ENCODE data around the gene TAS2R1.

Gene TAS2R1

GRCh38 chr5:9646843-9647242 is 16.7 kb upstream of the TAS2R1 start:
- H3K9ac ChIP-seq (ENCODE audit: low read length), result no peak overlapping the region
- H3K27me3 ChIP-seq (ENCODE audit: control insufficient read depth, insufficient read depth, low read length), result no peaks in the 10 kb centered on the region
- H3K4me3 ChIP-seq (ENCODE audit: low read length), result no peak overlapping the region
- H3K27ac ChIP-seq (ENCODE audit: low read length), result no peak overlapping the region
- no peaks in the 10 kb centered on the region for H3K4me1 ChIP-seq (ENCODE audit: control insufficient read depth, low read depth, low read length)
- no peaks in the 10 kb centered on the region for H3K9me3 ChIP-seq (ENCODE audit: control insufficient read depth, low read depth, low read length)
- no peaks in the 10 kb centered on the region for H3K36me3 ChIP-seq (ENCODE audit: control insufficient read depth, low read depth, low read length)

- H3K9me3 ChIP-seq (ENCODE audit: control insufficient read depth, low read depth, low read length), result no peaks in the 10 kb centered on the region
- no peaks in the 10 kb centered on the region for H3K27me3 ChIP-seq (ENCODE audit: control insufficient read depth, insufficient read depth, low read length)
- no peaks in the 10 kb centered on the region for H3K36me3 ChIP-seq (ENCODE audit: control insufficient read depth, low read depth, low read length)
- no peak overlapping the region for H3K4me3 ChIP-seq (ENCODE audit: low read length)
- no peak overlapping the region for H3K9ac ChIP-seq (ENCODE audit: low read length)
- H3K27ac ChIP-seq (ENCODE audit: low read length), result no peak overlapping the region
- H3K4me1 ChIP-seq (ENCODE audit: control insufficient read depth, low read depth, low read length), result no peaks in the 10 kb centered on the region
Observed at GRCh38 chr5:9644630-9645029, 14.5 kb upstream of the TAS2R1 start.

GRCh38 chr5:9642621-9643020 is 12.5 kb upstream of the TAS2R1 start:
- Histone ChIP-seq H3K4me3 (ENCODE audit: low read length) (no peak overlapping the region), H3K27me3 (ENCODE audit: control insufficient read depth, insufficient read depth, low read length) (no peaks in the 10 kb centered on the region), H3K27ac (ENCODE audit: low read length) (no peak overlapping the region), H3K4me1 (ENCODE audit: control insufficient read depth, low read depth, low read length) (no peaks in the 10 kb centered on the region), H3K36me3 (ENCODE audit: control insufficient read depth, low read depth, low read length) (no peaks in the 10 kb centered on the region), H3K9ac (ENCODE audit: low read length) (no peak overlapping the region), H3K9me3 (ENCODE audit: control insufficient read depth, low read depth, low read length) (no peaks in the 10 kb centered on the region)

GRCh38 chr5:9641806-9642355 is 11.7 kb upstream of the TAS2R1 start:
- H3K9me3 ChIP-seq (ENCODE audit: control insufficient read depth, low read depth, low read length), result no peaks in the 10 kb centered on the region
- H3K36me3 ChIP-seq (ENCODE audit: control insufficient read depth, low read depth, low read length), result no peaks in the 10 kb centered on the region
- H3K9ac ChIP-seq (ENCODE audit: low read length), result no peak overlapping the region
- no peak overlapping the region for H3K4me3 ChIP-seq (ENCODE audit: low read length)
- H3K27me3 ChIP-seq (ENCODE audit: control insufficient read depth, insufficient read depth, low read length), result no peaks in the 10 kb centered on the region
- no peak overlapping the region for H3K27ac ChIP-seq (ENCODE audit: low read length)
- no peaks in the 10 kb centered on the region for H3K4me1 ChIP-seq (ENCODE audit: control insufficient read depth, low read depth, low read length)

GRCh38 chr5:9632495-9632894 is 2.3 kb upstream of the TAS2R1 start:
- no peak overlapping the region for H3K4me3 ChIP-seq (ENCODE audit: low read length)
- no peaks in the 10 kb centered on the region for H3K4me1 ChIP-seq (ENCODE audit: control insufficient read depth, low read depth, low read length)
- H3K9me3 ChIP-seq (ENCODE audit: control insufficient read depth, low read depth, low read length), result peaks cover 3% of the 10 kb centered on the region
- H3K36me3 ChIP-seq (ENCODE audit: control insufficient read depth, low read depth, low read length), result no peaks in the 10 kb centered on the region
- H3K27ac ChIP-seq (ENCODE audit: low read length), result no peak overlapping the region
- no peak overlapping the region for H3K9ac ChIP-seq (ENCODE audit: low read length)
- no peaks in the 10 kb centered on the region for H3K27me3 ChIP-seq (ENCODE audit: control insufficient read depth, insufficient read depth, low read length)

- Histone ChIP-seq H3K4me3 (ENCODE audit: low read length) (no peak overlapping the region), H3K27ac (ENCODE audit: low read length) (no peak overlapping the region), H3K27me3 (ENCODE audit: control insufficient read depth, insufficient read depth, low read length) (no peaks in the 10 kb centered on the region), H3K36me3 (ENCODE audit: control insufficient read depth, low read depth, low read length) (no peaks in the 10 kb centered on the region), H3K9me3 (ENCODE audit: control insufficient read depth, low read depth, low read length) (no peaks in the 10 kb centered on the region), H3K9ac (ENCODE audit: low read length) (no peak overlapping the region), H3K4me1 (ENCODE audit: control insufficient read depth, low read depth, low read length) (no peaks in the 10 kb centered on the region)
Observed at GRCh38 chr5:9627541-9627940, 2.6 kb downstream of the TAS2R1 start.

- Histone ChIP-seq H3K9ac (ENCODE audit: low read length) (no peak overlapping the region), H3K4me3 (ENCODE audit: low read length) (no peak overlapping the region), H3K4me1 (ENCODE audit: control insufficient read depth, low read depth, low read length) (no peaks in the 10 kb centered on the region), H3K36me3 (ENCODE audit: control insufficient read depth, low read depth, low read length) (no peaks in the 10 kb centered on the region), H3K27me3 (ENCODE audit: control insufficient read depth, insufficient read depth, low read length) (no peaks in the 10 kb centered on the region), H3K9me3 (ENCODE audit: control insufficient read depth, low read depth, low read length) (no peaks in the 10 kb centered on the region), H3K27ac (ENCODE audit: low read length) (no peak overlapping the region)
Observed at GRCh38 chr5:9626955-9627354, 3.2 kb downstream of the TAS2R1 start.

GRCh38 chr5:9625731-9626130 is 4.4 kb downstream of the TAS2R1 start:
- no peaks in the 10 kb centered on the region for H3K9me3 ChIP-seq (ENCODE audit: control insufficient read depth, low read depth, low read length)
- no peak overlapping the region for H3K9ac ChIP-seq (ENCODE audit: low read length)
- no peak overlapping the region for H3K27ac ChIP-seq (ENCODE audit: low read length)
- H3K27me3 ChIP-seq (ENCODE audit: control insufficient read depth, insufficient read depth, low read length), result no peaks in the 10 kb centered on the region
- H3K4me3 ChIP-seq (ENCODE audit: low read length), result no peak overlapping the region
- H3K36me3 ChIP-seq (ENCODE audit: control insufficient read depth, low read depth, low read length), result no peaks in the 10 kb centered on the region
- H3K4me1 ChIP-seq (ENCODE audit: control insufficient read depth, low read depth, low read length), result no peaks in the 10 kb centered on the region

GRCh38 chr5:9625286-9625685 is 4.9 kb downstream of the TAS2R1 start:
- Histone ChIP-seq H3K9me3 (ENCODE audit: control insufficient read depth, low read depth, low read length) (no peaks in the 10 kb centered on the region), H3K4me1 (ENCODE audit: control insufficient read depth, low read depth, low read length) (no peaks in the 10 kb centered on the region), H3K27ac (ENCODE audit: low read length) (no peak overlapping the region), H3K27me3 (ENCODE audit: control insufficient read depth, insufficient read depth, low read length) (no peaks in the 10 kb centered on the region), H3K36me3 (ENCODE audit: control insufficient read depth, low read depth, low read length) (no peaks in the 10 kb centered on the region), H3K9ac (ENCODE audit: low read length) (no peak overlapping the region), H3K4me3 (ENCODE audit: low read length) (no peak overlapping the region)

GRCh38 chr5:9624196-9624947 is 5.8 kb downstream of the TAS2R1 start:
- H3K27me3 ChIP-seq (ENCODE audit: control insufficient read depth, insufficient read depth, low read length), result no peaks in the 10 kb centered on the region
- no peak overlapping the region for H3K9ac ChIP-seq (ENCODE audit: low read length)
- H3K36me3 ChIP-seq (ENCODE audit: control insufficient read depth, low read depth, low read length), result no peaks in the 10 kb centered on the region
- no peaks in the 10 kb centered on the region for H3K9me3 ChIP-seq (ENCODE audit: control insufficient read depth, low read depth, low read length)
- H3K27ac ChIP-seq (ENCODE audit: low read length), result no peak overlapping the region
- no peaks in the 10 kb centered on the region for H3K4me1 ChIP-seq (ENCODE audit: control insufficient read depth, low read depth, low read length)
- H3K4me3 ChIP-seq (ENCODE audit: low read length), result no peak overlapping the region

GRCh38 chr5:9623661-9624060 is 6.5 kb downstream of the TAS2R1 start:
- no peak overlapping the region for H3K9ac ChIP-seq (ENCODE audit: low read length)
- H3K36me3 ChIP-seq (ENCODE audit: control insufficient read depth, low read depth, low read length), result no peaks in the 10 kb centered on the region
- no peaks in the 10 kb centered on the region for H3K4me1 ChIP-seq (ENCODE audit: control insufficient read depth, low read depth, low read length)
- no peak overlapping the region for H3K27ac ChIP-seq (ENCODE audit: low read length)
- H3K9me3 ChIP-seq (ENCODE audit: control insufficient read depth, low read depth, low read length), result no peaks in the 10 kb centered on the region
- no peaks in the 10 kb centered on the region for H3K27me3 ChIP-seq (ENCODE audit: control insufficient read depth, insufficient read depth, low read length)
- H3K4me3 ChIP-seq (ENCODE audit: low read length), result no peak overlapping the region

GRCh38 chr5:9622971-9623421 is 7.2 kb downstream of the TAS2R1 start:
- Histone ChIP-seq H3K27ac (ENCODE audit: low read length) (no peak overlapping the region), H3K4me3 (ENCODE audit: low read length) (no peak overlapping the region), H3K4me1 (ENCODE audit: control insufficient read depth, low read depth, low read length) (no peaks in the 10 kb centered on the region), H3K9me3 (ENCODE audit: control insufficient read depth, low read depth, low read length) (no peaks in the 10 kb centered on the region), H3K9ac (ENCODE audit: low read length) (no peak overlapping the region), H3K36me3 (ENCODE audit: control insufficient read depth, low read depth, low read length) (no peaks in the 10 kb centered on the region), H3K27me3 (ENCODE audit: control insufficient read depth, insufficient read depth, low read length) (no peaks in the 10 kb centered on the region)
